Osteocyte (in vitro differentiated cells): ENCODE results near the gene GPBP1L1. TPM values are rescaled to one million over a fixed set of nuclear protein-coding genes. Genes with fewer than 3 reads are reported as not detected.
"Not testable (repeated sequence)": the region's sequence is repeated elsewhere in the genome, so short reads cannot be mapped to it uniquely, and the experiment has no call there.

Experiments
- DNase-seq: peaks from one replicate; pipeline ENCODE4 v3.0.0; 2021; ENCODE audit warnings: mixed read lengths; ENCODE audit not compliant: unreplicated experiment; ENCODE audit errors: extremely low spot score
- H3K27ac Mint-ChIP-seq: one replicate; pipeline ENCODE4 v1.8.0; 2021; ENCODE audit warnings: mild to moderate bottlenecking, mixed read lengths; ENCODE audit not compliant: unreplicated experiment
- H3K27me3 Mint-ChIP-seq: one replicate; pipeline ENCODE4 v1.8.0; 2021; ENCODE audit warnings: mixed read lengths; ENCODE audit not compliant: unreplicated experiment
- H3K36me3 Mint-ChIP-seq: one replicate; pipeline ENCODE4 v1.8.0; 2021; ENCODE audit warnings: mixed read lengths; ENCODE audit not compliant: unreplicated experiment
- H3K4me1 Mint-ChIP-seq: one replicate; pipeline ENCODE4 v1.8.0; 2021; ENCODE audit warnings: mixed read lengths; ENCODE audit not compliant: unreplicated experiment
- H3K4me3 Mint-ChIP-seq: one replicate; pipeline ENCODE4 v1.8.0; 2021; ENCODE audit warnings: mild to moderate bottlenecking, moderate library complexity, mixed read lengths; ENCODE audit not compliant: unreplicated experiment
- H3K9me3 Mint-ChIP-seq: one replicate; pipeline ENCODE4 v1.8.0; 2021; ENCODE audit warnings: mixed read lengths; ENCODE audit not compliant: unreplicated experiment
- total RNA-seq: library from RNA; stranded (reverse); gene quantifications from 2 replicates; pipeline ENCODE4 v1.2.1, GENCODE V29; 2021
- TF ChIP-seq, protein P1 (sequence below): fragments of 200-600 bp; sonication (generic); IDR thresholded peaks from 2 replicates; pipeline ENCODE4 v1.5.0; 2021; ENCODE audit warnings: antibody characterized with exemption, mild to moderate bottlenecking, moderate library complexity

Gene GPBP1L1
- total RNA-seq, 1 donor from 2014 or later, result 87.2 TPM

DNA sequence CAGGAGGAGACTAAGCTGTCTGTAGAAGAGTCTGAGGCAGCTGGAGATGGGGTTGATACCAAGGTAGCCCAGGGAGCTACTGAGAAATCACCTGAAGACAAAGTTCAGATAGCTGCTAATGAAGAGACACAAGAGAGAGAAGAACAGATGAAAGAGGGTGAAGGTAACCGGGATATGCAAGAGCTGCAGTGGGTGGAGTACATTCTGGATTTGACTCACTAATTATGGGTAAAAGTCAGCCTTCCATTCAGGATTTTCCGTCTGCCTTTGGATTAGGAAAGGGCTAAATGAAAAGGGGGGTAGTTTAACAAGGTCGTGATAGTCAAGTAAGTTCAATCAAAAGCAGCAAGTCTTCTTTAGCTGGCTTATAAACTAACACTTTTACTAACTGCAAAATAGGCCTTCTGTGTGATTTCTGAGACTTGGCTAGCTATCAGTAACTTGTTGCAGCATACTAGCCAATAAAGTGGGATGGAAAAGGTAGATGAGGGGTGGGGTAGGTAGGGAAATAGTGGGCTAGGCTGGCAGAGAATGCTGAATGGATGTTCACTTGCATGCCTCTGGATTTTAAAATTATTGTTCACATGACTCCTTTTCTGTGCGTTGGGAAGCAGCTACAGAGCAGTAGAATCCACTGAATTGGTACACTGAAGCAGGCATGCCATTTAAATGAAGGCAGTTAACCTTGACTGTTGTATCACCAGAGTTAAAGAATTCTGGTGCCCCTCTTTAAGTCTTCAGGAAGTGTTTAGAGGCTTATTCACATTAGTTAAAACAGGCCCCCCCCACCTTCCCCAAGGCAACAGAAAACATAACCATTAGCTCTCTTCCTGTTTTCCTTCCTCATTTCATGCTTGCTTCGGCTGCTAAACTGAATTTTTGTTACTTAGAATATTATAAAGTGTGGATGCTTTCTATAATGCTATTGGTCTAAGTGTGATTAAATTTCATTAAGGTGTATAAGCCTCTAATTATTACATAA lies 77.9 kb downstream of the GPBP1L1 start:
- H3K9me3 Mint-ChIP-seq, result no peaks in the 10 kb centered on the region
- peak overlapping the region; percentile 39 for H3K27ac Mint-ChIP-seq
- H3K4me3 Mint-ChIP-seq, result no peak overlapping the region
- no peaks in the 10 kb centered on the region for H3K27me3 Mint-ChIP-seq
- TF ChIP-seq, protein P1, sequence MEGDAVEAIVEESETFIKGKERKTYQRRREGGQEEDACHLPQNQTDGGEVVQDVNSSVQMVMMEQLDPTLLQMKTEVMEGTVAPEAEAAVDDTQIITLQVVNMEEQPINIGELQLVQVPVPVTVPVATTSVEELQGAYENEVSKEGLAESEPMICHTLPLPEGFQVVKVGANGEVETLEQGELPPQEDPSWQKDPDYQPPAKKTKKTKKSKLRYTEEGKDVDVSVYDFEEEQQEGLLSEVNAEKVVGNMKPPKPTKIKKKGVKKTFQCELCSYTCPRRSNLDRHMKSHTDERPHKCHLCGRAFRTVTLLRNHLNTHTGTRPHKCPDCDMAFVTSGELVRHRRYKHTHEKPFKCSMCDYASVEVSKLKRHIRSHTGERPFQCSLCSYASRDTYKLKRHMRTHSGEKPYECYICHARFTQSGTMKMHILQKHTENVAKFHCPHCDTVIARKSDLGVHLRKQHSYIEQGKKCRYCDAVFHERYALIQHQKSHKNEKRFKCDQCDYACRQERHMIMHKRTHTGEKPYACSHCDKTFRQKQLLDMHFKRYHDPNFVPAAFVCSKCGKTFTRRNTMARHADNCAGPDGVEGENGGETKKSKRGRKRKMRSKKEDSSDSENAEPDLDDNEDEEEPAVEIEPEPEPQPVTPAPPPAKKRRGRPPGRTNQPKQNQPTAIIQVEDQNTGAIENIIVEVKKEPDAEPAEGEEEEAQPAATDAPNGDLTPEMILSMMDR, result no peak
- no peak for DNase-seq
- H3K4me1 Mint-ChIP-seq, result peaks cover 10% of the 10 kb centered on the region
- peaks cover 31% of the 10 kb centered on the region for H3K36me3 Mint-ChIP-seq

DNA sequence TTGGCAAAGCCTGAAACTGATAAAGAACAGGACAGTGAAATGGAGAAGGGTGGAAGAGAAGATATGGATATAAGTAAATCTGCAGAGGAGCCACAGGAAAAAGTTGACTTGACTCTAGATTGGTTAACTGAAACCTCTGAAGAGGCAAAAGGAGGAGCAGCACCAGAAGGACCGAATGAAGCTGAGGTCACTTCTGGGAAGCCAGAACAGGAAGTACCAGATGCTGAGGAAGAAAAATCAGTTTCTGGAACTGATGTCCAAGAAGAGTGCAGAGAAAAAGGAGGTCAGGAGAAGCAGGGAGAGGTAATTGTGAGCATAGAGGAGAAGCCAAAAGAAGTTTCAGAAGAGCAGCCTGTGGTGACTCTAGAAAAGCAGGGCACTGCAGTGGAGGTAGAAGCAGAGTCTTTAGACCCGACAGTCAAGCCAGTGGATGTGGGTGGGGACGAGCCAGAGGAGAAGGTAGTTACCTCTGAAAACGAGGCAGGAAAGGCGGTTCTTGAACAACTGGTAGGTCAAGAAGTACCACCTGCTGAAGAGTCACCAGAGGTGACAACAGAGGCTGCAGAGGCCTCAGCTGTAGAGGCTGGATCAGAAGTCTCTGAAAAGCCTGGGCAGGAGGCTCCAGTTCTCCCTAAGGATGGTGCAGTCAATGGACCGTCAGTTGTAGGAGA lies 78.8 kb downstream of the GPBP1L1 start:
- Mint-ChIP-seq H3K9me3 (no peaks in the 10 kb centered on the region), H3K27ac (no peak overlapping the region), H3K4me3 (no peak overlapping the region), H3K27me3 (no peaks in the 10 kb centered on the region), H3K36me3 (peaks cover 28% of the 10 kb centered on the region), H3K4me1 (peaks cover 12% of the 10 kb centered on the region)
- TF ChIP-seq, protein P1, result no peak
- no peak for DNase-seq

GRCh38 chr1:45604239-45604638 lies 82.1 kb downstream of the GPBP1L1 start:
- H3K27me3 Mint-ChIP-seq, result no peaks in the 10 kb centered on the region
- peaks cover 30% of the 10 kb centered on the region for H3K36me3 Mint-ChIP-seq
- no peaks in the 10 kb centered on the region for H3K9me3 Mint-ChIP-seq
- no peak overlapping the region for H3K27ac Mint-ChIP-seq
- peaks cover 27% of the 10 kb centered on the region for H3K4me1 Mint-ChIP-seq
- no peak overlapping the region for H3K4me3 Mint-ChIP-seq
- no peak for DNase-seq
- TF ChIP-seq, protein P1, result no peak

GRCh38 chr1:45596765-45597164 lies 89.6 kb downstream of the GPBP1L1 start:
- H3K4me3 Mint-ChIP-seq, H3K27me3 Mint-ChIP-seq, H3K4me1 Mint-ChIP-seq, H3K9me3 Mint-ChIP-seq, H3K27ac Mint-ChIP-seq, DNase-seq: not testable (repeated sequence)
- H3K36me3 Mint-ChIP-seq, result peaks cover 21% of the 10 kb centered on the region

DNA sequence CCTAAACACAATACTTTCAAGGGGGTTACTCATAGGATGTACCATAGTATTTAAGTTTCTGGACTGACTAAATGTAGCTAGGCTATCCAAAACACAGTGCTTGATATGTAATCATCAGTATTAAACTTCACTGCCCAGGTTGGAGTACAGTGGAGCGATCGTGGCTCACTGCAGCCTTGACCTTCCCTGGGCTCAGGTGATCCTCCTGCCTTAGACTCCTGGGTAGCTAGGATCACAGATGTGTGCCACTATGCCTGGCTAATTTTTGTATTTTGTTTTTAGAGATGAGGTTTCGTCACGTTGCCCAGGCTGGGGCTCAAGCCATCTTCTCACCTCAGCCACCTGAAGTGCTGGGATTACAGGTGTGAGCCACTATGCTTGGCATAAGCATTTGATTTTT lies 91.9 kb downstream of the GPBP1L1 start:
- TF ChIP-seq, protein P1, result no peak
- peaks cover 21% of the 10 kb centered on the region for H3K36me3 Mint-ChIP-seq
- H3K27ac Mint-ChIP-seq, result no peak overlapping the region
- no peaks in the 10 kb centered on the region for H3K4me1 Mint-ChIP-seq
- no peak overlapping the region for H3K4me3 Mint-ChIP-seq
- no peaks in the 10 kb centered on the region for H3K9me3 Mint-ChIP-seq
- no peak for DNase-seq
- H3K27me3 Mint-ChIP-seq, result no peaks in the 10 kb centered on the region
